H1 (cell line): ENCODE results near the gene SSR2. TPM values are rescaled to one million over a fixed set of nuclear protein-coding genes. Genes with fewer than 3 reads are reported as not detected.

Source experiments
- BACH1 ChIP-seq: IDR thresholded peaks from 2 replicates; pipeline ENCODE4 v1.6.1; 2012; ENCODE audit warnings: low read length, improper control_type of control experiment
- CEBPB ChIP-seq: IDR thresholded peaks from 2 replicates; pipeline ENCODE4 v1.6.1; 2012; ENCODE audit warnings: low read depth, low read length
- EZH2 ChIP-seq: fragments of 200-600 bp; sonication (generic); IDR thresholded peaks from 2 replicates; pipeline ENCODE4 v1.7.1; 2012; ENCODE audit warnings: low read depth, mild to moderate bottlenecking, moderate library complexity, low read length, inconsistent platforms; ENCODE audit not compliant: severe bottlenecking
- MAX ChIP-seq: IDR thresholded peaks from 2 replicates; pipeline ENCODE4 v1.6.1; 2012; ENCODE audit warnings: inconsistent platforms
- RBBP5 ChIP-seq: IDR thresholded peaks from 2 replicates; pipeline ENCODE4 v1.7.1; 2012; ENCODE audit warnings: low read depth, mild to moderate bottlenecking, inconsistent platforms, low read length, moderate library complexity, borderline replicate concordance
- SIX5 ChIP-seq: IDR thresholded peaks from 2 replicates; pipeline ENCODE4 v1.6.1; 2011; ENCODE audit warnings: mild to moderate bottlenecking, low read depth, low read length
- polyA plus RNA-seq, 7 experiments: library from polyadenylated mRNA; depleted of rRNA in 3 of 7; stranded (reverse) in 5 of 7; unstranded in 2 of 7; fragments of >200 nt in 5 of 7; fragments of 200-250 nt in 2 of 7; gene quantifications; 1 replicate in 5 of 7; 2 replicates in 1 of 7; 4 replicates in 1 of 7; pipeline versions ENCODE4 v1.2.1 to v1.2.3, GENCODE V29; 2011 to 2013; ENCODE audit warnings: missing spikeins in 2 of 7, mixed read lengths in 2 of 7
- total RNA-seq: library from RNA; stranded (reverse); fragmentation: NEBNext Ultra II Directional; extraction: Animal tissue kit (Norgen Biotek cat#: 25700); gene quantifications from 2 replicates; pipeline ENCODE4 v1.2.1, GENCODE V29; 2021

Gene SSR2
- total and polyA plus RNA-seq, 2 of the 8 experiments (the other 6 are each of a cell fraction or from before 2014, with no cell fraction given): 190 to 648 TPM

- TF ChIP-seq MAX (no peak), SIX5 (no peak), CEBPB (no peak), RBBP5 (no peak), EZH2 (no peak), BACH1 (no peak)
These were observed 310 bp upstream of the SSR2 start (continued) for GRCh38 chr1:156021093-156021428.
